ENCODE measurements around the gene SESTD1.

SESTD1 gene

DNA sequence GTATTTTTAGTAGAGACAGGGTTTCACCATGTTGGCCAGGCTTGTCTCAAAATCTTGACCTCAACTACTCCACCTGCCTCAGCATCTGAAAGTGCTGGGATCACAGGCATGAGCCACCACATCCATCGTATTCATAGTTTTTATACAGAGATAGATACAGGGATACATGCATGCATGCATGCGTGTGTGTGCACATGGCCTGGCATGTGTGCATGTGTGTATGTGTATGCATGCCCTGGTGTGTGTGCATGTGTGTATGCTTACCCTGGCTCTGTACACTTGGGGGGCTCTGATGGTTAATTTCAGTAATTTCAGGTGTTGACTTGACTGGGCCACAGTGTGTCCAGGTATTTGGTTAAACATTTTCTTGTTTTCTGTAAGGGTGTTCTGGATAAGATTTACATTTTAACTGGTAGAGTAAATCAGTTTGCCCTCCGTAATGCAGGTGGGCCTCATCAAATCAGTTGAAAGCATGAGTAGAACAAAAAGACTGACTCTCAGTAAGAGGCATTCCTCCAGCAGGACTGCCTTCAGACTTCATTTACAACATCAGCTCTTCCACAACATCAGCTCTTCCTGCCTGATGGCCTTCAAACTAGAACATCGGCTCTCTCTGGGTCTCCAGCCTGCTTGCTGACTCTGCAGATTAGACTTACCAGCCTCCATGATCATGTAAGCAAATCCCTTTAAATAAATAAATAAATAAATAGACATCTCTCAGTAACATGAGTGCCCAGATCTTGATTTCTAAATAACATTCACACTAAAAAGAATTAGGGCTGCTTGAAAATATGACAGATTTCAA, 30.8 kb downstream of the SESTD1 start:
- TF ChIP-seq, protein P1, sequence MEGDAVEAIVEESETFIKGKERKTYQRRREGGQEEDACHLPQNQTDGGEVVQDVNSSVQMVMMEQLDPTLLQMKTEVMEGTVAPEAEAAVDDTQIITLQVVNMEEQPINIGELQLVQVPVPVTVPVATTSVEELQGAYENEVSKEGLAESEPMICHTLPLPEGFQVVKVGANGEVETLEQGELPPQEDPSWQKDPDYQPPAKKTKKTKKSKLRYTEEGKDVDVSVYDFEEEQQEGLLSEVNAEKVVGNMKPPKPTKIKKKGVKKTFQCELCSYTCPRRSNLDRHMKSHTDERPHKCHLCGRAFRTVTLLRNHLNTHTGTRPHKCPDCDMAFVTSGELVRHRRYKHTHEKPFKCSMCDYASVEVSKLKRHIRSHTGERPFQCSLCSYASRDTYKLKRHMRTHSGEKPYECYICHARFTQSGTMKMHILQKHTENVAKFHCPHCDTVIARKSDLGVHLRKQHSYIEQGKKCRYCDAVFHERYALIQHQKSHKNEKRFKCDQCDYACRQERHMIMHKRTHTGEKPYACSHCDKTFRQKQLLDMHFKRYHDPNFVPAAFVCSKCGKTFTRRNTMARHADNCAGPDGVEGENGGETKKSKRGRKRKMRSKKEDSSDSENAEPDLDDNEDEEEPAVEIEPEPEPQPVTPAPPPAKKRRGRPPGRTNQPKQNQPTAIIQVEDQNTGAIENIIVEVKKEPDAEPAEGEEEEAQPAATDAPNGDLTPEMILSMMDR (IDR thresholded peaks at IDR 0.05; ENCODE audit: borderline replicate concordance, insufficient read depth, low read depth, low read length): no peak
- no peak overlapping the region for H3K4me3 ChIP-seq (ENCODE audit: low read depth, low read length)

GRCh38 chr2:179233083-179233490, 31.5 kb downstream of the SESTD1 start:
- H3K4me3 ChIP-seq (ENCODE audit: low read depth, low read length): no peak overlapping the region
- TF ChIP-seq, protein P1 (IDR thresholded peaks at IDR 0.05; ENCODE audit: borderline replicate concordance, insufficient read depth, low read depth, low read length): no peak

GRCh38 chr2:179226961-179227259, 37.7 kb downstream of the SESTD1 start:
- no peak overlapping the region for H3K4me3 ChIP-seq (ENCODE audit: low read depth, low read length)
- TF ChIP-seq, protein P1 (IDR thresholded peaks at IDR 0.05; ENCODE audit: borderline replicate concordance, insufficient read depth, low read depth, low read length): no peak

DNA sequence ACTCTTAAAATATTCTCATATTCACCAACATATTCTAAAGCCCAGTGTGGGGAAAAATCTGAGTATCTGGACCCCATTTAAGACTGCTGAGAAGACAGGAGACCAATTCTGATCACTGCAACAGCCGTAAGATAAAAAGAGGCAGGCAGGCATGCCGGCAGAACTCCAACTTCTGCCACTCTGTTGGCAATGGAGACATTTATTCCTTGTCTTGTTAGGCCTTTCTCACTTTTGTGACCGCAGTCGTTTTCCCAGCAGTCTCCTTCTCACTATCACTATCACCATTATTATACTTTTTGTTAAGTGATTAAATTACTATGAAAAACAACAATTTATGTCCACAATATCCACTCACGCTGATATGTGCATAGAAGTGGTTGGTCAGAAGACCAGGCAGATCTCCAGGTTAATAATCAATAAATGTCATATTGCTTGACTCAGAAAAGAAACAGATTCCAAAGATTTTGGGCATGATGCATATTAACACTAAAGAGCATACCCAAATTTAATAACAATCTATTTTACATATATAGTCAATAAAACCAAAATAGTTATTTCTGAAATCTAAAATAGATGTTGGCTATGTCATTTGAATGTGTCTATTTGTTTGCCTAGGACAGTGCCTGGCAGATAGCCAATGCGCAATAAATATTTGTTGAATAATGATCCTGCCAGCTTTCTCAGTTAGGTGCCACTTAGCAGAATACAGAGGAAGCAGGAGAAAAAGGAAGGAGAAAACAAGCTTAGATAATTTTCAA, 38.2 kb downstream of the SESTD1 start:
- TF ChIP-seq, protein P1 (IDR thresholded peaks at IDR 0.05; ENCODE audit: borderline replicate concordance, insufficient read depth, low read depth, low read length): no peak
- H3K4me3 ChIP-seq (ENCODE audit: low read depth, low read length): no peak overlapping the region

- TF ChIP-seq, protein P1 (IDR thresholded peaks at IDR 0.05; ENCODE audit: borderline replicate concordance, insufficient read depth, low read depth, low read length): no peak
These were observed 40.3 kb downstream of the SESTD1 start for GRCh38 chr2:179224361-179224760.

GRCh38 chr2:179222076-179222475, 42.6 kb downstream of the SESTD1 start:
- TF ChIP-seq, protein P1 (IDR thresholded peaks at IDR 0.05; ENCODE audit: borderline replicate concordance, insufficient read depth, low read depth, low read length): no peak
- no peak overlapping the region for H3K4me3 ChIP-seq (ENCODE audit: low read depth, low read length)

More at GRCh38 chr2:179224361-179224760, 40.3 kb downstream of the SESTD1 start:
- H3K4me3 ChIP-seq (ENCODE audit: low read depth, low read length): no peak overlapping the region
